Testis (tissue), 2 donors: ENCODE data around the gene GABARAP.

ENCODE experiments used
- CTCF ChIP-seq, 3 experiments: fragments of 450-650 bp in 2 of 3; fragments of 200-600 bp in 1 of 3; sonication (generic) in 1 of 3; IDR thresholded peaks; one replicate each; pipeline ENCODE4 v1.5.1; 2016 to 2019; ENCODE audit warnings: antibody characterized with exemption in 3 of 3, mild to moderate bottlenecking in 2 of 3, moderate library complexity in 1 of 3
- POLR2A ChIP-seq: fragments of 450-650 bp; IDR thresholded peaks from one replicate; pipeline ENCODE4 v1.6.1; 2017; ENCODE audit warnings: antibody characterized with exemption, mild to moderate bottlenecking, moderate library complexity

GRCh38 chr17:7254511-7254910 lies 12.3 kb upstream of the GABARAP start:
- TF ChIP-seq POLR2A (no peak), CTCF (IDR thresholded peaks at IDR 0.05) (no peak)
